Measurements from ENCODE around the gene TGIF1. TPM values are rescaled to one million over a fixed set of nuclear protein-coding genes. Genes with fewer than 3 reads are reported as not detected.

TGIF1 gene
- total and polyA plus RNA-seq, 2 donors = 25.4 to 96.1 TPM

DNA sequence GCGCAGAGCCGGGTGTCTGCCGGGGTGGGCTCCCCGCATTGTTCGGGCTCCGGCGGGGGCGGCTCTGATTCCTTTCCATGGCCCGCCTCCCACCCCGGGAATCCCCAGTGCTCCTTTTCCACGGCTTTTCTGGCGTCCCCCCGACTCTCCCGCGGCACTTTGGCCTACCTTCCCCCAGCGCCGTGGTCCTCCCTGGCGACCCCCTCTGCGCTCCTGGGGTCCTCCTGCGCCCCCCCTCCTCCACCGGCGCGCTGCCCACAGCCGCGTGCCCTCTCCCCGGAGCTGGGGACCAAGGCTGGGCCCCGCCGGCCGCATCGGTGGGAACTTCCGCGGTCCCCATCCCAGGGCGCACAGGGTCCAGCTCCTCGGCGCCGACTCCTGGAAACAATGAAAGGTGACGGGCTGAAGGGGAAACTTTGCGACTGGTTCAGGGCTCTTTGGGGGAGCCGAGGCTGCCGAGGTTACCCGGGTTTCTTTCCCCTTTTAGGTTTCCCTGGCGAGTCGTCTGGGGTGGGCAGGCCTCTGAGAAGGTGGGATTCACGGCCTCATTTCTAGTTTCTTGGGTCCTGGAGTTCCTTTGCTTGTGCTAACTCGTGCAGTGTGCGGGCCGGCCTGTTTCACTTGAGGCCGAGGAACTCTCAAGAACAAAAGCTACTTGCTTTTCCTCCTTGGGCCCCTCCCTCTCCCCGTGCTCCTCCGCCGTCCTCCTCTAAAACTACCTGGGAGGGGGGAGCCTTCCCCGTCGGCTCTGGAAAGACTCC is 2.2 kb downstream of the TGIF1 start:
- peaks cover 4 to 11% of the 10 kb centered on the region in 2 donors for H3K36me3 ChIP-seq (ENCODE audit: control insufficient read depth in 2 of 2, insufficient read depth in 2 of 2, low read length in 1 of 2)
- WGBS = 1% methylated on average over 53 of the region's 53 CpGs

DNA sequence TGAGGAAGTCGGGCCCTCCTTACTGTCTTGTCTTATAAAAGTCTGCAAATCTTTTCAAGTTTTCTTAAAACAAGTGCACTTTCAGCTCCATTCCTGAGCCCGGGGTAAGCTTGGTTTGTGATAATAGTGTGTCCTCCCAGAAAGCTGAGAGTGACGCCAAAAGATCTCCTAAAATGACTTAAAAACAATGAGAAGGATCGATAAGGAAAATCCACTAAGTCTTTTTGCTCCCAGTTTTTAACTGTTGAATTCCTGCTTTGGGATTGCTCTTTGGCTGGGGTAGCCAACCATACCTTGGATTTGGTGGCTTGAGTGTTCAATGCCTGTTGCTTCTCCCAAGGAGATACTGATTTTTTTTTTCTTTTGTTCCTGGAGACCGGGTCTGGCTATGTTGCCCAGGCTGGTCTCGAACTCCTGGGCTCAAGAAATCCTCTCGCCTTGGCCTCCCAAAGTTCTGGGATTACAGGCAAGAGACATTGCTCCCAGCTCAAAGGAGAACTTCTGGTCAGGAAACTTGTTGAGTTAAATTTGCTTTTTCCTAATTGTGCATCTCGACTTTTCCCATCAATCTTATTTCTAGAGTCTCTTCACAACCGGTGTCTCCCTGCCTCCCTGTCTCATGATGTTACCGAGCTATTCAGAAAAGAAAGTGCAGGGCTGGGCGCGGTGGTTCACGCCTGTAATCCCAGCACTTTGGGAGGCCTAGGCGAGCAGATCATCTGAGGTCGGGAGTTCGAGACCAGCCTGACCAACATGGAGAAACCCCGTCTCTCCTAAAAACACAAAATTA is 3.0 kb downstream of the TGIF1 start:
- Histone ChIP-seq H3K27me3 (ENCODE audit: control insufficient read depth in 2 of 2, insufficient read depth in 1 of 2, low read length in 1 of 2) (peaks cover 0 to 29% of the 10 kb centered on the region in 2 donors), H3K9me3 (ENCODE audit: control insufficient read depth in 2 of 2, insufficient read depth in 1 of 2, low read length in 1 of 2) (peaks cover 0 to 2% of the 10 kb centered on the region in 2 donors), H3K27ac (ENCODE audit: low read depth in 1 of 2, low read length in 1 of 2) (peak overlapping the region; percentile 97), H3K36me3 (ENCODE audit: control insufficient read depth in 2 of 2, insufficient read depth in 2 of 2, low read length in 1 of 2) (peaks cover 10 to 16% of the 10 kb centered on the region in 2 donors), H3K4me1 (ENCODE audit: control insufficient read depth in 2 of 2, insufficient read depth in 2 of 2, low read length in 2 of 2) (peaks cover 11 to 37% of the 10 kb centered on the region in 2 donors), H3K4me3 (ENCODE audit: low read length in 2 of 2) (peak overlapping the region; percentile 72 to 84)
- 85% methylated on average over 17 of the region's 17 CpGs for WGBS
- DNase-seq (ENCODE audit: low read depth in 6 of 9, low spot score in 9 of 9) = peak in 1 of 9 donors; percentile 23

More for the DNA sequence above, 2.2 kb downstream of the TGIF1 start:
- peaks cover 11 to 45% of the 10 kb centered on the region in 2 donors for H3K4me1 ChIP-seq (ENCODE audit: control insufficient read depth in 2 of 2, insufficient read depth in 2 of 2, low read length in 2 of 2)
- H3K27me3 ChIP-seq (ENCODE audit: control insufficient read depth in 2 of 2, insufficient read depth in 1 of 2, low read length in 1 of 2) = peaks cover 0 to 29% of the 10 kb centered on the region in 2 donors
- H3K4me3 ChIP-seq (ENCODE audit: low read length in 2 of 2) = peak overlapping the region; percentile 72 to 84
- H3K27ac ChIP-seq (ENCODE audit: low read depth in 1 of 2, low read length in 1 of 2) = peak overlapping the region; percentile 97
- H3K9me3 ChIP-seq (ENCODE audit: control insufficient read depth in 2 of 2, insufficient read depth in 1 of 2, low read length in 1 of 2) = peaks cover 0 to 2% of the 10 kb centered on the region in 2 donors
- DNase-seq (ENCODE audit: low read depth in 6 of 9, low spot score in 9 of 9) = peak in 6 of 9 donors; percentile 25 to 74 (median 38)

- DNase-seq (ENCODE audit: low read depth in 6 of 9, low spot score in 9 of 9) = peak in 8 of 9 donors; percentile 27 to 77 (median 44)
- Histone ChIP-seq H3K27me3 (ENCODE audit: control insufficient read depth in 2 of 2, insufficient read depth in 1 of 2, low read length in 1 of 2) (peaks cover 0 to 29% of the 10 kb centered on the region in 2 donors), H3K4me3 (ENCODE audit: low read length in 2 of 2) (peak overlapping the region; percentile 40 to 49), H3K4me1 (ENCODE audit: control insufficient read depth in 2 of 2, insufficient read depth in 2 of 2, low read length in 2 of 2) (peaks cover 11 to 39% of the 10 kb centered on the region in 2 donors), H3K9me3 (ENCODE audit: control insufficient read depth in 2 of 2, insufficient read depth in 1 of 2, low read length in 1 of 2) (peaks cover 0 to 2% of the 10 kb centered on the region in 2 donors), H3K36me3 (ENCODE audit: control insufficient read depth in 2 of 2, insufficient read depth in 2 of 2, low read length in 1 of 2) (peaks cover 10 to 16% of the 10 kb centered on the region in 2 donors), H3K27ac (ENCODE audit: low read depth in 1 of 2, low read length in 1 of 2) (peak overlapping the region; percentile 68 to 97)
- WGBS = 39% methylated on average over 21 of the region's 21 CpGs
Observed at GRCh38 chr18:3453540-3454364, 3.8 kb downstream of the TGIF1 start.

- Histone ChIP-seq H3K4me1 (ENCODE audit: control insufficient read depth in 2 of 2, insufficient read depth in 2 of 2, low read length in 2 of 2) (peaks cover 11 to 36% of the 10 kb centered on the region in 2 donors), H3K27ac (ENCODE audit: low read depth in 1 of 2, low read length in 1 of 2) (peak overlapping the region; percentile 68 to 97), H3K9me3 (ENCODE audit: control insufficient read depth in 2 of 2, insufficient read depth in 1 of 2, low read length in 1 of 2) (no peaks in the 10 kb centered on the region), H3K36me3 (ENCODE audit: control insufficient read depth in 2 of 2, insufficient read depth in 2 of 2, low read length in 1 of 2) (peaks cover 10 to 18% of the 10 kb centered on the region in 2 donors), H3K27me3 (ENCODE audit: control insufficient read depth in 2 of 2, insufficient read depth in 1 of 2, low read length in 1 of 2) (peaks cover 0 to 25% of the 10 kb centered on the region in 2 donors), H3K4me3 (ENCODE audit: low read length in 2 of 2) (peak overlapping the region; percentile 40 to 49)
- peak in 8 of 9 donors; percentile 34 to 83 (median 54) for DNase-seq (ENCODE audit: low read depth in 6 of 9, low spot score in 9 of 9)
- 1% methylated on average over 4 of the region's 4 CpGs for WGBS
Observed at GRCh38 chr18:3454365-3455089, 4.6 kb downstream of the TGIF1 start.

GRCh38 chr18:3455090-3455635 is 5.2 kb downstream of the TGIF1 start:
- Histone ChIP-seq H3K9me3 (ENCODE audit: control insufficient read depth in 2 of 2, insufficient read depth in 1 of 2, low read length in 1 of 2) (no peaks in the 10 kb centered on the region), H3K27ac (ENCODE audit: low read depth in 1 of 2, low read length in 1 of 2) (no peak overlapping the region), H3K36me3 (ENCODE audit: control insufficient read depth in 2 of 2, insufficient read depth in 2 of 2, low read length in 1 of 2) (peaks cover 10 to 18% of the 10 kb centered on the region in 2 donors), H3K4me1 (ENCODE audit: control insufficient read depth in 2 of 2, insufficient read depth in 2 of 2, low read length in 2 of 2) (peaks cover 11 to 35% of the 10 kb centered on the region in 2 donors), H3K27me3 (ENCODE audit: control insufficient read depth in 2 of 2, insufficient read depth in 1 of 2, low read length in 1 of 2) (peaks cover 0 to 20% of the 10 kb centered on the region in 2 donors), H3K4me3 (ENCODE audit: low read length in 2 of 2) (no peak overlapping the region)
- 86% methylated on average over 3 of the region's 3 CpGs for WGBS
- DNase-seq (ENCODE audit: low read depth in 6 of 9, low spot score in 9 of 9) = no peak

DNA sequence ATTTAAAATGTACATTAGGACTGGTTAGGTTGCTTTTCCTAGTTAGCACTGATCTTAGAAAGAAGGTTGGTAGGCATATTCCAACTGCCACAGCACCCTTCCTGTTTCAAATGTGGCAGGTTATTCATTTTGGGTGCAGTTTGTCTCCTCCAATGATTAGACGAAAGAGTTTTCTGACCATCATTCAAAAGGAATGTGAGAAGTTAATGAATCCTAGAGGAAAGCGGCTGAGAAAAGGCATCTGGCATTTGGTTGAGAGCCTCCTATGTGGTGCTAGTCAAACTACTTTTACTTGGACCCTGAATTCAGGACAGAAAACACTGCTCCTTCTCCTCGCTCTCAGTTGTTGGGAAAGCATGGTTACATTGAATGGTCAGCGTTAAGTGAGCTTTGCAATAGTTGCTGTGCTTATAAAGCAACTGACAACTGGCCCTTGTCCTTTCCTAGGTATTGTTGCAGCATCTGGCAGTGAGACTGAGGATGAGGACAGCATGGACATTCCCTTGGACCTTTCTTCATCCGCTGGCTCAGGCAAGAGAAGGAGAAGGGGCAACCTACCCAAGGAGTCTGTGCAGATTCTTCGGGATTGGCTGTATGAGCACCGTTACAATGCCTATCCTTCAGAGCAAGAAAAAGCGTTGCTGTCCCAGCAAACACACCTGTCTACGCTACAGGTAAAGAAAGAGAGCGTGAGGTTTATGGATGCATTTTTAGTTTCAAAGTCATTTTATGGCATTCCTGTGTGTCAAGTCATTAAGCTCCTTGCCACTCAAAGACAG is 6.1 kb downstream of the TGIF1 start:
- Histone ChIP-seq H3K4me3 (ENCODE audit: low read length in 2 of 2) (no peak overlapping the region), H3K27ac (ENCODE audit: low read depth in 1 of 2, low read length in 1 of 2) (no peak overlapping the region), H3K27me3 (ENCODE audit: control insufficient read depth in 2 of 2, insufficient read depth in 1 of 2, low read length in 1 of 2) (peaks cover 0 to 14% of the 10 kb centered on the region in 2 donors), H3K36me3 (ENCODE audit: control insufficient read depth in 2 of 2, insufficient read depth in 2 of 2, low read length in 1 of 2) (peaks cover 10 to 18% of the 10 kb centered on the region in 2 donors), H3K9me3 (ENCODE audit: control insufficient read depth in 2 of 2, insufficient read depth in 1 of 2, low read length in 1 of 2) (no peaks in the 10 kb centered on the region), H3K4me1 (ENCODE audit: control insufficient read depth in 2 of 2, insufficient read depth in 2 of 2, low read length in 2 of 2) (peaks cover 11 to 26% of the 10 kb centered on the region in 2 donors)
- WGBS = 96% methylated on average over 10 of the region's 10 CpGs
- DNase-seq (ENCODE audit: low read depth in 6 of 9, low spot score in 9 of 9) = no peak

GRCh38 chr18:3456686-3457069 is 6.7 kb downstream of the TGIF1 start:
- Histone ChIP-seq H3K27ac (ENCODE audit: low read depth in 1 of 2, low read length in 1 of 2) (no peak overlapping the region), H3K9me3 (ENCODE audit: control insufficient read depth in 2 of 2, insufficient read depth in 1 of 2, low read length in 1 of 2) (no peaks in the 10 kb centered on the region), H3K27me3 (ENCODE audit: control insufficient read depth in 2 of 2, insufficient read depth in 1 of 2, low read length in 1 of 2) (peaks cover 0 to 8% of the 10 kb centered on the region in 2 donors), H3K4me1 (ENCODE audit: control insufficient read depth in 2 of 2, insufficient read depth in 2 of 2, low read length in 2 of 2) (peaks cover 11 to 24% of the 10 kb centered on the region in 2 donors), H3K4me3 (ENCODE audit: low read length in 2 of 2) (no peak overlapping the region), H3K36me3 (ENCODE audit: control insufficient read depth in 2 of 2, insufficient read depth in 2 of 2, low read length in 1 of 2) (peaks cover 10 to 18% of the 10 kb centered on the region in 2 donors)
- WGBS = 90% methylated on average over 1 of the region's 1 CpG
- DNase-seq (ENCODE audit: low read depth in 6 of 9, low spot score in 9 of 9) = no peak

Measured in thymus (tissue), 11 donors.